H1 (cell line): Measurements from ENCODE around the gene GABRR3. TPM values are rescaled to one million over a fixed set of nuclear protein-coding genes. Genes with fewer than 3 reads are reported as not detected.

Source experiments
- CTCF ChIP-seq, 3 experiments: IDR thresholded peaks; 1 replicate in 2 of 3; 2 replicates in 1 of 3; pipeline versions ENCODE4 v1.5.1 to v1.6.1; 2011; ENCODE audit warnings: low read length in 3 of 3, mild to moderate bottlenecking in 3 of 3, inconsistent platforms in 2 of 3, low read depth in 1 of 3, moderate library complexity in 1 of 3; ENCODE audit not compliant: insufficient read depth in 1 of 3; ENCODE audit errors: control extremely low read depth in 1 of 3
- JUN ChIP-seq: IDR thresholded peaks from 2 replicates; pipeline ENCODE4 v1.6.1; 2011; ENCODE audit warnings: low read depth, mild to moderate bottlenecking, improper control_type of control experiment, low read length
- SP1 ChIP-seq: IDR thresholded peaks from 2 replicates; pipeline ENCODE4 v1.6.1; 2011; ENCODE audit warnings: low read depth, low read length
- polyA plus RNA-seq, 7 experiments: library from polyadenylated mRNA; depleted of rRNA in 3 of 7; stranded (reverse) in 5 of 7; unstranded in 2 of 7; fragments of >200 nt in 5 of 7; fragments of 200-250 nt in 2 of 7; gene quantifications; 1 replicate in 5 of 7; 2 replicates in 1 of 7; 4 replicates in 1 of 7; pipeline versions ENCODE4 v1.2.1 to v1.2.3, GENCODE V29; 2011 to 2013; ENCODE audit warnings: missing spikeins in 2 of 7, mixed read lengths in 2 of 7
- total RNA-seq: library from RNA; stranded (reverse); fragmentation: NEBNext Ultra II Directional; extraction: Animal tissue kit (Norgen Biotek cat#: 25700); gene quantifications from 2 replicates; pipeline ENCODE4 v1.2.1, GENCODE V29; 2021

The GABRR3 gene
- total and polyA plus RNA-seq, 2 of the 8 experiments (the other 6 are each of a cell fraction or from before 2014, with no cell fraction given), result not detected

- TF ChIP-seq CTCF (IDR thresholded peaks at IDR 0.05; ENCODE audit: control extremely low read depth in 1 of 3, insufficient read depth in 1 of 3, low read depth in 1 of 3, low read length in 3 of 3) (no peak), SP1 (no peak), JUN (no peak)
Measured at GRCh38 chr3:97969541-97969940, 65.6 kb downstream of the GABRR3 start (continued).
